Gastroesophageal sphincter (tissue), 3 donors: ENCODE results near the gene BRCA1.

Experiments used
- CTCF ChIP-seq, 4 experiments: fragments of 200-600 bp in 2 of 4; fragments of 450-650 bp in 2 of 4; sonication (generic) in 1 of 4; IDR thresholded peaks; one replicate each; pipeline ENCODE4 v1.5.1; 2017 to 2019; ENCODE audit warnings: antibody characterized with exemption in 4 of 4, mild to moderate bottlenecking in 2 of 4, moderate library complexity in 2 of 4
- EP300 ChIP-seq: sonication (generic); formaldehyde crosslinking; IDR thresholded peaks from one replicate; pipeline ENCODE4 v1.6.1; 2017; ENCODE audit warnings: antibody characterized with exemption, mild to moderate bottlenecking
- POLR2A ChIP-seq, 2 donors: fragments of 450-650 bp; IDR thresholded peaks; one replicate each; pipeline ENCODE4 v1.6.1; 2017; ENCODE audit warnings: antibody characterized with exemption in 2 of 2, mild to moderate bottlenecking in 2 of 2, moderate library complexity in 1 of 2
- POLR2AphosphoS5 ChIP-seq: sonication (generic); formaldehyde crosslinking; IDR thresholded peaks from one replicate; pipeline ENCODE4 v1.6.1; 2017; ENCODE audit warnings: antibody characterized with exemption

DNA sequence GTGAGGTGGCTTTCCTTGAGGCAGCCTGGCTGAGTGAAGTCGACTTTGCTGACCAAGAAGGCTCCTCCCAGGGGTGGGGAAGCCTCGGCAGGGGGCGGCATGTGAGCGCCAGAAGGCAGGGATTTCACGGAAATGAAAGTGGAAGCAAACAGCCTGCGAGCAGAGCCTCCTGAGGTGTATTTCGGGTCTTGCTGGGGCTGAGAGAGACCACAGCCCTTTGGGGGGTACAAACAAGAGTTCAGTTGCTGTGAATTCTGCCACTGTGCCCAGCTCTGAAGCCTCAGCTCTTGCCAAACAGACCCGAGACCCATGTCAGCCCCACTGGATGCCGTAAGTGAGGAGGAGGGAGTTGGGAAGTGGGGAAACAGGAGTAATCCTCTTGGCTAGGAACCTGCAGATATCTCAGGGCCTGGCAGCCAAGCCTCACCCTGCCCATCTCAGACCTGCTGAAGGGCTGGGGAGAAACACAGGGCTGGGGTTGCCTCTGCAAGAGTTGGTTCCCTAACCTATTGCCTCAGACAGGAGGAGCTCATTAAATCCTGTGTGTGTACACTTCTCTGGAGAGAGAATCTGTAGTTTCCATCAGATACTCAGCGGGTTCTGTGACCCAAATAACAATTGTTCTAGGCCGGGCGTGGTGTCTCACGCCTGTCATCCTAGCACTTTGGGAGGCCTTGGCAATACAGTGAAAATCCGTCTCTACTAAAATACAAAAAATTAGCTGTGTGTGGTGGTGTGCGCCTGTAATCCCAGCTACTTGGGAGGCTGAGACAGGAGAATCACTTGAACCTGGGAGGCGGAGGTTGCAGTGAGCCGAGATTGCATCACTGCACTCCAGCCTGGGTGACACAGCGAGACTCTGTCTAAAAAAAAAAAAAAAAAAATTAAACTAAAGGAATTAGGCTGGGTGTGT lies 118.3 kb downstream of the BRCA1 start, which contains the start of gene IFI35:
- peak in 3 of 4 experiments; percentile 4 to 80 (median 18) for TF ChIP-seq CTCF (IDR thresholded peaks at IDR 0.05)
- TF ChIP-seq POLR2AphosphoS5: peak; percentile 75
- TF ChIP-seq POLR2A (IDR thresholded peaks at IDR 0.05): peak; percentile 30 to 40
- TF ChIP-seq EP300: no peak
